Stimulated activated CD8-positive, alpha-beta memory T cell treated with anti-CD3 and anti-CD28 coated beads, Interleukin-7, amount 100 ng/mL, for 1 hour (primary cell): ENCODE measurements around the gene XPC.
"Not testable (repeated sequence)": the region's sequence is repeated elsewhere in the genome, so short reads cannot be mapped to it uniquely, and the experiment has no call there.

Experiments used
- DNase-seq, 2 donors: peaks; one replicate each; pipeline ENCODE4 v3.0.0-alpha.2; 2020; ENCODE audit warnings: low read depth in 2 of 2

Gene XPC

DNA sequence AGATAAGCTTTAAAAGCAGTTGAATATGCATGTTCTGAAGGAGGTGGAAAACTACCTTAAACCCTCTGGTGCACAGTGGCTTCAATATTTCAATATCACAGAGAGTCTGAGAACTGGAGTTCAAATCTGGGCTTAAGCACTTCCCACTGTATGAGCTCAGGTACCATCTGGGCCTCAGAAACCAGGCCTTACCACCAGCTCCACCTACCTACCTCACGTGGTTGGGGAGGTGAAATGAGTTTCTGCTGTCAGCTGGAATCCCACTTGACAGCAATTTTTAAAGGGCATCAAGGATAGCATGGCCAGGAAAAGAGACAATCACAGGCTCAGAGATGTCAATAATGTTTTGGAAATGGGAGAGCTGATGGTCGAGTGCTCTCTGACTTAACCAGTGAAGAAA is 58.8 kb downstream of the XPC start:
- no peak for DNase-seq

DNA sequence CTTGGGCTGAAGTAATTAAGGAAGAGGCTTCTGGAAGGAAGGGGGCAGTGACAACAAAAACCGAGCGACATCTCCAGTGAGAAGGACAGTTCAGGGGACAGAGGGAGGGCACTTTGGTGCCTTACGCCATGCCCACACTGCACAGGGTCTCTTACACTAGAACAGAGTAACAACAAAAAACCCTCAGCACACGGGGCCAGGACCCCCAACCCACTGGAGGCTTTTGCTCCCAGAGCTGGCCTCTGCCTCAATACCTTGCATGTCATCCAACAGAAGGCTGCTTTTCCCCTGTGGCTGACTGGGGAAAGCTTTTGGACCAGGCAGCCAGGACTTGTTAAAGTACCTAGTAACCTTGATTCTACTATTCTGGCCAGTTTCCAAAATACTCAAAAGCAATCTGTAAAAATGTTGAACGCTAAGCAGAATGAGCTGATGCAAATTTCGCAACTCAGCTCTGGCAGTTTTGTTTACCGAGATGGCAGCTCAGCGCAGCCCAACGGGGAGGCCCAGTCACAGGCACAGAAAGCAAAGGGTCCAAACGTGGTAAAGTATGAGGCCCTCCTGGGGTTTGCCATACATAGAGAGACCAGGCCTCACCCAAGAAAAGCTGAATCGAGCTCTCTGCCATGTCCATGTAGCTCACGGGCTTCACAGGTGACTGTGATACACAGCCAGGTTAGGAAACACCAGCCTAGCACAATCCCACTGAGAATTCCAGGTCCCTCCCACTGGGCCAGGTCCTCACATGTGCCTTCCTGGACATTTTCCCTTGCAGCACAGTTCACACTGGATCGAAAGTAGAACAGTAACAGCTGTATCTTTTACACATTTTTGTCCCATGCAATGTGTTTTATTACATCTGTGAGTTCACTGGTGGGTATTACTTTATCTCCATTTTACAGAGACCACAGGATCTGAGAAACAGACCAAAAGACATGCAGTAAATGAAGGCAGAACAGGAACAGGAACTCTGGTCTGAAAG is 59.7 kb downstream of the XPC start:
- no peak for DNase-seq

GRCh38 chr3:14117468-14118399 is 60.7 kb downstream of the XPC start:
- no peak for DNase-seq

- DNase-seq, result no peak
These were observed 64.3 kb downstream of the XPC start for GRCh38 chr3:14113965-14114635.

- DNase-seq, result no peak
These were observed 67.7 kb downstream of the XPC start for GRCh38 chr3:14110699-14111098.

DNA sequence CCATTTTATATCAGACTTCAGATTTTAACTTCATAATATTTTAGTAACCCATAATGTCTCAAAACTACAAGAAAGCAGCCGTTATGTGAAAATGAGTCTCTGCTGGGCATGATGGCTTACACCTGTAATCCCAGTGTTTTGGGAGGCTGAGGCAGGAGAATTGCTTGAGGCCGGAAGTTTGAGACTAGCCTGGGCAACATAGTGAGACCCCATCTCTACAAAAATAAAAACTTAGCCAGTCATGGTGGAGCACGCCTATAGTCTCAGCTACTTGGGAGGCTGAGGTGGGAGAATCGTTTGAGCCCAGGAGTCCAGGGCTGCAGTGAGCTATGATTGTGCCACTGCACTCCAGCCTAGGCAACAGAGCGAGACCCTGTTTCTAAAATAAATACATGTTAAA is 68.6 kb downstream of the XPC start:
- DNase-seq, result not testable (repeated sequence)

DNA sequence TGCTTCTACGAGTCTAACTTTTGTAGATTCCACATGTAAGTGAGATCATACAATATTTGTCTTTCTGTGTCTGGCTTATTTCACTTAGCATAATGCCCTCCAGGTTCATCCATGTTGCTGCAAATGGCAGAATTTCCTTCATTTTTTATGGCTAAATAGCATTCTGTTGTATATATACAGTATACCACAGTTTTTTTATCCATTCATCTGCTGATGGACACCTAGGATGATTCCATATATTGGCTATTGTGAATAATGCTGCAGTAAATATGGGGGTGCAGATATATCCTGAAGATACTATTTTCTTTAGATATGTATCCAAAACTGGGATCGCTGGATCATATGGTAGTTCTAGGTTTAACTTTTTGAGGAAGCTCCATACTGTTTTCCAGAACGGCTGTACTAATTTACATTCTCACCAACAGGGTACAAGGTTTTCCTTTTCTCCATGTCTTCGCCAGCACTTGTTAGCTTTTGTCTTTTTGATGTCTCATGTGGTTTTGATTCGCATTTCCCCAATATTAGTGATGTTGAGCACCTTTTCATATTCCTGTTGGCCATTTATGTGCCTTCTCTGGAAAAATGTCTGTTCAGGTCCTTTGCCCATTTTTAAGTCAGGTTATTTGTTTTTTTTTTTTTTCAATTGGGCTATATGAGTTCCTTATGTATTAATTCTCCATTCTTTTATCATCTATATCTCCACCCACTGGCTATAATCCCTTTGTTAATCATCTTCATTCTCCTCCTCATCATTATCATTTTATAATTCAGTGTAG is 80.6 kb downstream of the XPC start:
- no peak for DNase-seq

DNA sequence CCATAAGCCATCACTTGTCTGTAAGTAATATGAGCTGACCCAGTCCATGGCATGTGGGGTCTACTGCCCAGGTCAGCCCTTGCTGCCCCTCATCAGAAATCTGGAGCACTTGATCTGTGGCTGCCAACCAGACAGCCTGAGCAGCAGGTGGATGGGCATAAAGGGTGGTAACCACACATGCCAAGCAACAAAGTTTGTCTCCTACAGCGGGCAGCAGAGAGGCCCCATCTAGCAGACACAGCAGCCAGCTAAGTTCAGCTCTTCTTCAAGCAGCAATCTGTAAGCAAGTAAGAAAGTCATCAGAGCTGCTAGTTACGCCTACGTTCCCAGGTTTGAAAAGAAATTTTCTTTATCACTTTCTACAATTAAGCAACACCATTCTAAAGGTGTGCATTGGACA is 81.7 kb downstream of the XPC start:
- no peak for DNase-seq
